HepG2 (cell line): ENCODE results near the gene MME. TPM values are rescaled to one million over a fixed set of nuclear protein-coding genes. Genes with fewer than 3 reads are reported as not detected.
"Not testable (repeated sequence)": the region's sequence is repeated elsewhere in the genome, so short reads cannot be mapped to it uniquely, and the experiment has no call there.

Experiments
- ATAC-seq: fragments of 200-7000 bp; cut with Tn5 transposase; 3 replicates; pipeline ENCODE4 v1.9.1; 2020; ENCODE audit warnings: mild to moderate bottlenecking, moderate library complexity
- BruUV-seq: library from RNA; stranded (reverse); fragments of 400-500 nt; replicated peaks from 2 replicates; lab custom pipeline; 2021; lab: Mats Ljungman, UMichigan
- CTCF ChIA-PET: fragments of 300-600 bp; formaldehyde crosslinking; extraction: SDS; loops from one replicate; lab custom pipeline; 2021; ENCODE audit warnings: low total read pairs, inconsistent platforms, low intra/inter-chr PET ratio; lab: Yijun Ruan, JAX
- POLR2A ChIA-PET: fragments of 350-600 bp; sonication (Branson Sonifier 250); formaldehyde crosslinking; loops from one replicate; lab custom pipeline; 2020; ENCODE audit warnings: antibody characterized with exemption, inconsistent platforms; lab: Yijun Ruan, JAX
- DNase-seq: peaks from one replicate; pipeline ENCODE4 v3.0.0-alpha.2; 2015; ENCODE audit warnings: low spot score
- FAIRE-seq: peaks from 3 replicates; lab custom pipeline; 2011; peaks lifted over from hg19 to GRCh38; lab: Jason Lieb, UNC
- H2AFZ ChIP-seq: one replicate; pipeline ENCODE4 v1.6.1; 2011; ENCODE audit warnings: low read length, inconsistent platforms
- H3K27ac ChIP-seq: fragments of 300-600 bp; 3 replicates; pipeline ENCODE4 v1.8.0; 2011; ENCODE audit warnings: mixed run types, mild to moderate bottlenecking, mixed read lengths, low read length, inconsistent platforms; ENCODE audit not compliant: insufficient read depth; ENCODE audit errors: extremely low read length
- H3K27me3 ChIP-seq, 2 experiments: fragments of 200-600 bp in 1 of 2; 2 replicates in 1 of 2; 3 replicates in 1 of 2; pipeline versions ENCODE4 v1.6.0 to v1.8.0; 2011; ENCODE audit warnings: low read length in 2 of 2, mild to moderate bottlenecking in 2 of 2, moderate library complexity in 2 of 2, inconsistent platforms in 1 of 2; ENCODE audit not compliant: insufficient read depth in 2 of 2, control insufficient read depth in 1 of 2
- H3K36me3 ChIP-seq, 2 experiments: fragments of 200-600 bp in 1 of 2; replicated peaks in 1 of 2; 2 replicates in 1 of 2; 3 replicates in 1 of 2; pipeline versions ENCODE4 v1.5.1 to v1.8.0; 2011; ENCODE audit warnings: low read length in 2 of 2, inconsistent platforms in 1 of 2; ENCODE audit not compliant: insufficient read depth in 2 of 2, control insufficient read depth in 1 of 2
- H3K4me1 ChIP-seq: 2 replicates; pipeline ENCODE4 v1.5.1; 2012; ENCODE audit warnings: low read length, inconsistent platforms; ENCODE audit not compliant: insufficient read depth
- H3K4me2 ChIP-seq: 2 replicates; pipeline ENCODE4 v1.6.0; 2011; ENCODE audit warnings: low read depth, low read length, inconsistent platforms
- H3K4me3 ChIP-seq, 3 experiments: fragments of 200-600 bp in 1 of 3; sonication (generic), shearing (Covaris generic) in 1 of 3; replicated peaks in 1 of 3; 2 replicates each; pipeline ENCODE4 v1.5.1; 2011 to 2016; ENCODE audit warnings: low read length in 3 of 3, inconsistent platforms in 2 of 3, low read depth in 2 of 3, mild to moderate bottlenecking in 2 of 3, control low read depth in 1 of 3, mixed read lengths in 1 of 3; ENCODE audit not compliant: insufficient read depth in 1 of 3
- H3K79me2 ChIP-seq: one replicate; pipeline ENCODE4 v1.6.1; 2011; ENCODE audit warnings: low read length, inconsistent platforms; ENCODE audit not compliant: insufficient read depth
- H3K9ac ChIP-seq: 2 replicates; pipeline ENCODE4 v1.6.0; 2011; ENCODE audit warnings: mild to moderate bottlenecking, low read depth, low read length, inconsistent platforms; ENCODE audit not compliant: insufficient read depth
- H3K9me3 ChIP-seq: 2 replicates; pipeline ENCODE4 v1.5.1; 2012; ENCODE audit warnings: mild to moderate bottlenecking, low read length
- H4K20me1 ChIP-seq: 2 replicates; pipeline ENCODE4 v1.6.0; 2011; ENCODE audit warnings: inconsistent platforms, mild to moderate bottlenecking, low read length, moderate library complexity; ENCODE audit not compliant: insufficient read depth
- ARID5B ChIP-seq: IDR thresholded peaks from 2 replicates; pipeline ENCODE4 v1.4.0; 2020; ENCODE audit warnings: mild to moderate bottlenecking, missing genetic modification reagents
- ETV5 ChIP-seq: IDR thresholded peaks from 2 replicates; pipeline ENCODE4 v1.6.1; 2018; ENCODE audit warnings: missing biosample characterization, missing genetic modification reagents, inconsistent platforms, borderline replicate concordance
- FOXA1 ChIP-seq, 2 experiments: fragments of 450-650 bp in 1 of 2; sonication (generic) in 1 of 2; formaldehyde crosslinking in 1 of 2; IDR thresholded peaks; 2 replicates each; pipeline versions ENCODE4 v1.4.0 to v1.6.1; 2016 to 2020; ENCODE audit warnings: missing genetic modification reagents in 1 of 2
- FOXA3 ChIP-seq: IDR thresholded peaks from 2 replicates; pipeline ENCODE4 v1.6.1; 2016; ENCODE audit warnings: missing genetic modification reagents, missing compliant biosample characterization
- GABPB1 ChIP-seq: IDR thresholded peaks from 2 replicates; pipeline ENCODE4 v1.6.1; 2016; ENCODE audit warnings: mild to moderate bottlenecking, missing genetic modification reagents, moderate library complexity, missing compliant biosample characterization
- SALL1 ChIP-seq: sonication (generic); formaldehyde crosslinking; IDR thresholded peaks from 2 replicates; pipeline ENCODE4 v1.8.0; 2022; ENCODE audit warnings: mild to moderate bottlenecking, missing genetic modification reagents
- ZNF281 ChIP-seq: sonication (generic); formaldehyde crosslinking; IDR thresholded peaks from 2 replicates; pipeline ENCODE4 v1.4.0; 2020; ENCODE audit warnings: missing genetic modification reagents, borderline replicate concordance
- WGBS: methylation state at CpG from one replicate; pipeline ENCODE4 v1.1.6; 2017; ENCODE audit warnings: low lambda C conversion rate; 5-methylcytosine and 5-hydroxymethylcytosine counted together
- in situ Hi-C: cut with HindIII; loops from 2 replicates; pipeline ENCODE4 v1.10.0; 2017; ENCODE audit warnings: low pct_unique_long_range_greater_than_20kb; ENCODE audit not compliant: extremely low pct_ligation_motif_present
- intact Hi-C: fragments of 100-400 bp; cut with micrococcal nuclease; formaldehyde crosslinking; loops from one replicate; pipeline ENCODE4 v1.10.0; 2022; ENCODE audit not compliant: unreplicated experiment
- polyA plus RNA-seq, 8 experiments: library from polyadenylated mRNA; depleted of rRNA in 3 of 8; stranded (reverse) in 7 of 8; unstranded in 1 of 8; fragments of >200 nt; fragmentation: Illumina TruSeq in 4 of 8; extraction: Trizol in 4 of 8; gene quantifications; 2 replicates each; pipeline versions ENCODE4 v1.2.1 to v1.2.3, GENCODE V29; 2011 to 2016; ENCODE audit warnings: low read depth in 4 of 8, missing spikeins in 1 of 8, mixed read lengths in 1 of 8; ENCODE audit not compliant: insufficient read depth in 1 of 8
- total RNA-seq, 5 experiments: library from RNA; depleted of rRNA; stranded (reverse); fragments of >200 nt; fragmentation: Illumina TruSeq; extraction: Trizol; gene quantifications; 2 replicates each; pipeline ENCODE4 v1.2.3, GENCODE V29; 2016; ENCODE audit warnings: low read depth in 1 of 5

Gene MME
- total and polyA plus RNA-seq, 2 of the 13 experiments (the other 11 are each of a cell fraction or from before 2014, with no cell fraction given): not detected

- intact Hi-C loops, BruUV-seq, CTCF ChIA-PET, H4K20me1 ChIP-seq, DNase-seq, H3K9me3 ChIP-seq, H2AFZ ChIP-seq, ATAC-seq, FAIRE-seq, H3K27ac ChIP-seq, H3K4me3 ChIP-seq, H3K4me1 ChIP-seq, POLR2A ChIA-PET, H3K4me2 ChIP-seq, H3K36me3 ChIP-seq, H3K27me3 ChIP-seq, H3K79me2 ChIP-seq, H3K9ac ChIP-seq, in situ Hi-C loops: not testable (repeated sequence)
- WGBS: no CpG with 5 or more reads among the region's 14 CpGs
- TF ChIP-seq GABPB1 (CRISPR knock-in tag) (peak; percentile 56), FOXA3 (CRISPR knock-in tag) (peak; percentile 35), ARID5B (CRISPR knock-in tag) (peak; percentile 49; the same call in 1 of the 2 replicates), FOXA1 (IDR thresholded peaks at IDR 0.05) (peak; percentile 33; the same call in 1 of the 2 replicates), FOXA1 (CRISPR knock-in tag; IDR thresholded peaks at IDR 0.05) (peak; percentile 72), ETV5 (CRISPR knock-in tag) (peak; percentile 47; the same call in 1 of the 2 replicates), SALL1 (CRISPR knock-in tag) (0 out of 2 replicates have a peak, but pooled peaks have one; percentile 21), ZNF281 (peak; percentile 77)
Observed at GRCh38 chr3:155124745-155125144, 44.6 kb downstream of the MME start.
